OCI-LY3 (cell line): ENCODE results near the gene TNKS1BP1.
A peak's percentile ranks its signal among the peaks of the same experiment; 100 is the strongest.

Experiments
- EZH2phosphoT487 ChIP-seq: fragments of 200-600 bp; shearing (Covaris generic); IDR thresholded peaks from 2 replicates; pipeline ENCODE4 v1.6.1; 2018; ENCODE audit warnings: antibody characterized with exemption, mixed run types, low read depth
- TF ChIP-seq, protein P1 (sequence below): fragments of 200-600, 300-600 bp; sonication (generic); IDR thresholded peaks from 2 replicates; pipeline ENCODE4 v1.5.1; 2014; ENCODE audit warnings: antibody characterized with exemption, low read length, low read depth

DNA sequence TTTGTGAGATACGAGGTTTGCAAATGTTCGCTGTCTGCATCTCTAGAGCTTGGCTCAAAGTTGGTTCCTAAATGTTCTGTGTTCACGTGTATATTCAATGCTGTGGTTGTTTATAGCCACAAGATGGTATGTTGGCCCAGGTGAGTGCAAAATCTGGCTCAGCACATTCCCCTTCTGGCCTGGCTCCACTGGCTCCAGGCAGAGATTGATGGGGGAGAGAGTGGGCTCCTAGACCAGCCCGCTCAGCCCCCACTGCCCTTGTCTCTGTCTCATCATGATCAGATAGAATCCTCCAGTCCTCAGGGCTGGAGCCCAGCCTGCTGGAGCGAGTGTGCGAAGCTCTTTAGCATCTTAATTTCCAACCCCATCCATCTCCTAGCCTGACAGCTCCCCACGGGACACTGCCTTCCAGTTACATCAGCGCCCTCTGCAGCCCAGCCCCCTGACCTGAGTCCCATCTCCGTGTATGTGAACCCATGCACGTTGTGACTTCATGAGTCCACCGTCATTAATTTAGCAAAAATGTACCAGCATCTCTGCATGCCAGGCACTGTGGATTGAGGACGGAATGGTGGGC is 15.4 kb upstream of the TNKS1BP1 start:
- TF ChIP-seq, protein P1, sequence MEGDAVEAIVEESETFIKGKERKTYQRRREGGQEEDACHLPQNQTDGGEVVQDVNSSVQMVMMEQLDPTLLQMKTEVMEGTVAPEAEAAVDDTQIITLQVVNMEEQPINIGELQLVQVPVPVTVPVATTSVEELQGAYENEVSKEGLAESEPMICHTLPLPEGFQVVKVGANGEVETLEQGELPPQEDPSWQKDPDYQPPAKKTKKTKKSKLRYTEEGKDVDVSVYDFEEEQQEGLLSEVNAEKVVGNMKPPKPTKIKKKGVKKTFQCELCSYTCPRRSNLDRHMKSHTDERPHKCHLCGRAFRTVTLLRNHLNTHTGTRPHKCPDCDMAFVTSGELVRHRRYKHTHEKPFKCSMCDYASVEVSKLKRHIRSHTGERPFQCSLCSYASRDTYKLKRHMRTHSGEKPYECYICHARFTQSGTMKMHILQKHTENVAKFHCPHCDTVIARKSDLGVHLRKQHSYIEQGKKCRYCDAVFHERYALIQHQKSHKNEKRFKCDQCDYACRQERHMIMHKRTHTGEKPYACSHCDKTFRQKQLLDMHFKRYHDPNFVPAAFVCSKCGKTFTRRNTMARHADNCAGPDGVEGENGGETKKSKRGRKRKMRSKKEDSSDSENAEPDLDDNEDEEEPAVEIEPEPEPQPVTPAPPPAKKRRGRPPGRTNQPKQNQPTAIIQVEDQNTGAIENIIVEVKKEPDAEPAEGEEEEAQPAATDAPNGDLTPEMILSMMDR = peak; percentile 61
- no peak for TF ChIP-seq EZH2phosphoT487
